ENCODE measurements around the gene ANKK1. TPM values are rescaled to one million over a fixed set of nuclear protein-coding genes. Genes with fewer than 3 reads are reported as not detected.

The ANKK1 gene
- polyA plus RNA-seq, 3 donors, result 0.07 to 0.09 TPM; not detected in 1

DNA sequence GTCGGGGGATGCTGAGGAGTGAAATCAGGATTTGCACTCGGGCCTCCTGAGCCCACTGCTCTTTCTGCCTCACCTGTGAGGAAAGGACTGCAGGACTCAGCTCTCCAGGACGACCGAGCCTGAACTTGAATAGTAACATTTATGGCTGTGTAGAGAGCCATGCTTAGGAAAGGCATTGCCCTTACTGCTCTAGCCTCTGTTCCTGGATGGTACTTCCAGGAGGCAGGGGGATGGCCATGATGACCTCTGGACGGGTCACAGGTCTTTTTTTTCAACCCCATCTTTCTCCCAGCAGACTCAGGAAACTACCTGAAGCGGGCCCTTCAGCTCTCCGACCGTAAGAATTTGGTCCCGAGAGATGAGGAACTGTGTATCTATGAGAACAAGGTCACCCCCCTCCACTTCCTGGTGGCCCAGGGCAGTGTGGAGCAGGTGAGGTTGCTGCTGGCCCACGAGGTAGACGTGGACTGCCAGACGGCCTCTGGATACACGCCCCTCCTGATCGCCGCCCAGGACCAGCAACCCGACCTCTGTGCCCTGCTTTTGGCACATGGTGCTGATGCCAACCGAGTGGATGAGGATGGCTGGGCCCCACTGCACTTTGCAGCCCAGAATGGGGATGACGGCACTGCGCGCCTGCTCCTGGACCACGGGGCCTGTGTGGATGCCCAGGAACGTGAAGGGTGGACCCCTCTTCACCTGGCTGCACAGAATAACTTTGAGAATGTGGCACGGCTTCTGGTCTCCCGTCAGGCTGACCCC lies 11.3 kb downstream of the ANKK1 start:
- no peaks in the 10 kb centered on the region for H3K27me3 ChIP-seq (ENCODE audit: control insufficient read depth in 2 of 2, insufficient read depth in 2 of 2, low read length in 2 of 2)
- no peaks in the 10 kb centered on the region for H3K4me1 ChIP-seq (ENCODE audit: control insufficient read depth in 1 of 2, insufficient read depth in 2 of 2, low read length in 2 of 2)
- H3K4me1 Mint-ChIP-seq, result no peaks in the 10 kb centered on the region
- no peaks in the 10 kb centered on the region for H3K9me3 ChIP-seq (replicated peaks in 1 of 2; ENCODE audit: control insufficient read depth in 1 of 2, insufficient read depth in 1 of 2, low read length in 2 of 2)
- no peak overlapping the region for H3K9ac ChIP-seq (ENCODE audit: insufficient read depth, low read length, poor library complexity, severe bottlenecking)
- WGBS (ENCODE audit: insufficient coverage), result 88% methylated on average over 19 of the region's 24 CpGs
- intact Hi-C loops (cut with micrococcal nuclease), result no loop called here
- no peak overlapping the region for H3K4me3 ChIP-seq (replicated peaks in 1 of 3; ENCODE audit: low read depth in 2 of 3, low read length in 3 of 3)
- no peaks in the 10 kb centered on the region for H3K79me2 ChIP-seq (ENCODE audit: insufficient read depth, low read length)
- no peak overlapping the region for H2AFZ ChIP-seq (ENCODE audit: insufficient read depth, low read depth, low read length, poor library complexity, severe bottlenecking)
- H3K4me3 Mint-ChIP-seq, result no peak overlapping the region
- H3K36me3 Mint-ChIP-seq, result no peaks in the 10 kb centered on the region
- no peak overlapping the region for H3K27ac Mint-ChIP-seq
- H3K36me3 ChIP-seq (replicated peaks in 1 of 2; ENCODE audit: control insufficient read depth in 1 of 2, insufficient read depth in 2 of 2, low read length in 2 of 2), result no peaks in the 10 kb centered on the region
- H3K9me3 Mint-ChIP-seq, result no peaks in the 10 kb centered on the region
- H4K20me1 ChIP-seq (ENCODE audit: insufficient read depth, low read length), result no peaks in the 10 kb centered on the region
- H3K27ac ChIP-seq (ENCODE audit: low read depth in 1 of 2, low read length in 2 of 2), result no peak overlapping the region
- no peak overlapping the region for H3K4me2 ChIP-seq (replicated peaks; ENCODE audit: extremely low read depth, low read length, poor library complexity, severe bottlenecking)
- H3K27me3 Mint-ChIP-seq (ENCODE audit: low read depth in 3 of 3), result peaks cover 0 to 8% (median 3%) of the 10 kb centered on the region in 3 donors
- DNase-seq, result no peak
- TF ChIP-seq, protein P1, sequence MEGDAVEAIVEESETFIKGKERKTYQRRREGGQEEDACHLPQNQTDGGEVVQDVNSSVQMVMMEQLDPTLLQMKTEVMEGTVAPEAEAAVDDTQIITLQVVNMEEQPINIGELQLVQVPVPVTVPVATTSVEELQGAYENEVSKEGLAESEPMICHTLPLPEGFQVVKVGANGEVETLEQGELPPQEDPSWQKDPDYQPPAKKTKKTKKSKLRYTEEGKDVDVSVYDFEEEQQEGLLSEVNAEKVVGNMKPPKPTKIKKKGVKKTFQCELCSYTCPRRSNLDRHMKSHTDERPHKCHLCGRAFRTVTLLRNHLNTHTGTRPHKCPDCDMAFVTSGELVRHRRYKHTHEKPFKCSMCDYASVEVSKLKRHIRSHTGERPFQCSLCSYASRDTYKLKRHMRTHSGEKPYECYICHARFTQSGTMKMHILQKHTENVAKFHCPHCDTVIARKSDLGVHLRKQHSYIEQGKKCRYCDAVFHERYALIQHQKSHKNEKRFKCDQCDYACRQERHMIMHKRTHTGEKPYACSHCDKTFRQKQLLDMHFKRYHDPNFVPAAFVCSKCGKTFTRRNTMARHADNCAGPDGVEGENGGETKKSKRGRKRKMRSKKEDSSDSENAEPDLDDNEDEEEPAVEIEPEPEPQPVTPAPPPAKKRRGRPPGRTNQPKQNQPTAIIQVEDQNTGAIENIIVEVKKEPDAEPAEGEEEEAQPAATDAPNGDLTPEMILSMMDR (IDR thresholded peaks at IDR 0.05), result no peak

GRCh38 chr11:113400631-113401230 lies 13.2 kb downstream of the ANKK1 start:
- Histone ChIP-seq H3K27ac (ENCODE audit: low read depth in 1 of 2, low read length in 2 of 2) (no peak overlapping the region), H3K4me2 (replicated peaks; ENCODE audit: extremely low read depth, low read length, poor library complexity, severe bottlenecking) (no peak overlapping the region), H3K4me3 (replicated peaks in 1 of 3; ENCODE audit: low read depth in 2 of 3, low read length in 3 of 3) (no peak overlapping the region), H4K20me1 (ENCODE audit: insufficient read depth, low read length) (no peaks in the 10 kb centered on the region), H3K36me3 (replicated peaks in 1 of 2; ENCODE audit: control insufficient read depth in 1 of 2, insufficient read depth in 2 of 2, low read length in 2 of 2) (no peaks in the 10 kb centered on the region), H3K9me3 (replicated peaks in 1 of 2; ENCODE audit: control insufficient read depth in 1 of 2, insufficient read depth in 1 of 2, low read length in 2 of 2) (no peaks in the 10 kb centered on the region), H3K79me2 (ENCODE audit: insufficient read depth, low read length) (no peaks in the 10 kb centered on the region), H3K9ac (ENCODE audit: insufficient read depth, low read length, poor library complexity, severe bottlenecking) (no peak overlapping the region), H2AFZ (ENCODE audit: insufficient read depth, low read depth, low read length, poor library complexity, severe bottlenecking) (no peak overlapping the region), H3K4me1 (ENCODE audit: control insufficient read depth in 1 of 2, insufficient read depth in 2 of 2, low read length in 2 of 2) (no peaks in the 10 kb centered on the region), H3K27me3 (ENCODE audit: control insufficient read depth in 2 of 2, insufficient read depth in 2 of 2, low read length in 2 of 2) (no peaks in the 10 kb centered on the region)
- intact Hi-C loops (cut with micrococcal nuclease), result no loop called here
- TF ChIP-seq, protein P1 (IDR thresholded peaks at IDR 0.05), result no peak
- DNase-seq, result no peak
- Mint-ChIP-seq H3K9me3 (no peaks in the 10 kb centered on the region), H3K4me3 (no peak overlapping the region), H3K27ac (no peak overlapping the region), H3K4me1 (no peaks in the 10 kb centered on the region), H3K27me3 (ENCODE audit: low read depth in 3 of 3) (peaks cover 0 to 6% (median 5%) of the 10 kb centered on the region in 3 donors), H3K36me3 (no peaks in the 10 kb centered on the region)
- WGBS (ENCODE audit: insufficient coverage), result 100% methylated on average over 1 of the region's 5 CpGs

All from CD14-positive monocyte (primary cell).